ENCODE results near the gene AFAP1. TPM values are rescaled to one million over a fixed set of nuclear protein-coding genes. Genes with fewer than 3 reads are reported as not detected.

AFAP1 gene
- total and polyA plus RNA-seq, 2 donors (not counting 1 experiment from before 2014, with no cell fraction given): 0.03 to 0.44 TPM

DNA sequence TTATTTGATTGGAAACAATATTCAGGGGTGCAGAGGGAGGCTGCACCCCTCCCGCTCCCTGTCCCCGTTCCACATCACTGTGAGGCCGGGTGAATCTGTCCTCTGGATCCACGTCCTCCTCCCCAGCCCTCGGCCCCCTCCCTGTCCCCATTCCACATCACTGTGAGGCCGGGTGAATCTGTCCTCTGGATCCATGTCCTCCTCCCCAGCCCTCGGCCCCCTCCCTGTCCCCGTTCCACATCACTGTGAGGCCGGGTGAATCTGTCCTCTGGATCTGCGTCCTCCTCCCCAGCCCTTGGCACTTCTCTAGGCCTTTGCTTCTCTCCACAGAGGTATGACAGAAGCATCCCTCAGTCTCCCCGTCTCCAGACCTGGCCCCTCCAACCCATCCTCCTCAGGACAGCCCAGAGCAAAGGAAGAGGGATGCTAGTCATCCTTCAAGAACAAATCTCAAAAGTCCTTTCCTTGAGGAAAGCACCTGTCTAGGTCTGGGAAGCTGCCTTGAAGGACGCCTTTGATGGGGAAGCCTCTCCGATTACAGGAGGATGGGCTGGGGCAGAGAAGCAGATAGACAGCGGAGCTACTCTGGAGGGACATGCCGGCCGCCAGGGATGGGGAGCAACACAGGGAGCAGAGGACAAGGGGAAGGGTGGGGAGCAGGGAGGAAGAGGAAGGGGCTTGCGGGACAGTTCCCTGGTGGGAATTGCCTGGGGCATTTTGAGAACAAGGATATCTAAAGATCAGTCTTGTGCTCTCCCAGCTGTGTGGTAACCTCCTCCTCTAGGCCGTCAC lies 10.8 kb upstream of the AFAP1 start:
- no peak overlapping the region for H3K4me3 Mint-ChIP-seq
- no peaks in the 10 kb centered on the region for H3K4me1 ChIP-seq (ENCODE audit: control insufficient read depth in 2 of 2, insufficient read depth in 2 of 2, low read length in 2 of 2)
- H3K9me3 ChIP-seq (ENCODE audit: control extremely low read depth in 1 of 3, control insufficient read depth in 2 of 3, insufficient read depth in 1 of 3, low read length in 2 of 3): peaks cover 0 to 14% (median 0%) of the 10 kb centered on the region in 3 donors
- H4K20me1 ChIP-seq (ENCODE audit: control insufficient read depth, insufficient read depth, low read length, poor library complexity, severe bottlenecking): no peaks in the 10 kb centered on the region
- H3K4me3 ChIP-seq (ENCODE audit: control extremely low read depth in 1 of 5, extremely low read depth in 1 of 5, insufficient read depth in 1 of 5, low read depth in 2 of 5, low read length in 4 of 5): no peak overlapping the region
- H3K36me3 ChIP-seq (replicated peaks in 1 of 2; ENCODE audit: control extremely low read depth in 1 of 2, control insufficient read depth in 1 of 2, extremely low read depth in 1 of 2, insufficient read depth in 2 of 2, low read length in 1 of 2): no peaks in the 10 kb centered on the region
- 89% methylated on average over 17 of the region's 18 CpGs for WGBS (ENCODE audit: insufficient coverage)
- H3K4me1 Mint-ChIP-seq: no peaks in the 10 kb centered on the region
- ATAC-seq (ENCODE audit: low read depth) (no peak), DNase-seq (no peak)
- H3K27me3 Mint-ChIP-seq: peaks cover 25% of the 10 kb centered on the region
- H3K27ac ChIP-seq (ENCODE audit: low read length in 2 of 2): no peak overlapping the region
- POLR2A ChIA-PET: no interaction called here
- H3K4me2 ChIP-seq (replicated peaks; ENCODE audit: low read depth, low read length, poor library complexity, severe bottlenecking): no peak overlapping the region
- H3K9me3 Mint-ChIP-seq (ENCODE audit: insufficient read depth): no peaks in the 10 kb centered on the region
- H2AFZ ChIP-seq (ENCODE audit: insufficient read depth, low read depth, low read length, poor library complexity, severe bottlenecking): no peak overlapping the region
- TF ChIP-seq EZH2 (IDR thresholded peaks at IDR 0.05; ENCODE audit: borderline replicate concordance, insufficient read depth, low read depth, low read length, poor library complexity, severe bottlenecking): no peak
- TF ChIP-seq, protein P1, sequence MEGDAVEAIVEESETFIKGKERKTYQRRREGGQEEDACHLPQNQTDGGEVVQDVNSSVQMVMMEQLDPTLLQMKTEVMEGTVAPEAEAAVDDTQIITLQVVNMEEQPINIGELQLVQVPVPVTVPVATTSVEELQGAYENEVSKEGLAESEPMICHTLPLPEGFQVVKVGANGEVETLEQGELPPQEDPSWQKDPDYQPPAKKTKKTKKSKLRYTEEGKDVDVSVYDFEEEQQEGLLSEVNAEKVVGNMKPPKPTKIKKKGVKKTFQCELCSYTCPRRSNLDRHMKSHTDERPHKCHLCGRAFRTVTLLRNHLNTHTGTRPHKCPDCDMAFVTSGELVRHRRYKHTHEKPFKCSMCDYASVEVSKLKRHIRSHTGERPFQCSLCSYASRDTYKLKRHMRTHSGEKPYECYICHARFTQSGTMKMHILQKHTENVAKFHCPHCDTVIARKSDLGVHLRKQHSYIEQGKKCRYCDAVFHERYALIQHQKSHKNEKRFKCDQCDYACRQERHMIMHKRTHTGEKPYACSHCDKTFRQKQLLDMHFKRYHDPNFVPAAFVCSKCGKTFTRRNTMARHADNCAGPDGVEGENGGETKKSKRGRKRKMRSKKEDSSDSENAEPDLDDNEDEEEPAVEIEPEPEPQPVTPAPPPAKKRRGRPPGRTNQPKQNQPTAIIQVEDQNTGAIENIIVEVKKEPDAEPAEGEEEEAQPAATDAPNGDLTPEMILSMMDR (IDR thresholded peaks at IDR 0.05): no peak
- CTCF ChIA-PET: no interaction called here
- no peaks in the 10 kb centered on the region for H3K27me3 ChIP-seq (replicated peaks in 1 of 4; ENCODE audit: control extremely low read depth in 1 of 4, control insufficient read depth in 3 of 4, insufficient read depth in 4 of 4, low read length in 3 of 4)
- no peaks in the 10 kb centered on the region for H3K79me2 ChIP-seq (ENCODE audit: control insufficient read depth, insufficient read depth, low read length)
- no peak overlapping the region for H3K9ac ChIP-seq (ENCODE audit: low read length)
- intact Hi-C loops (cut with micrococcal nuclease): no loop called here
- no peak overlapping the region for H3K27ac Mint-ChIP-seq

GRCh38 chr4:7949759-7950158 lies 10.1 kb upstream of the AFAP1 start:
- CTCF ChIA-PET: no interaction called here
- ATAC-seq (ENCODE audit: low read depth) (no peak), DNase-seq (no peak)
- Histone ChIP-seq H3K79me2 (ENCODE audit: control insufficient read depth, insufficient read depth, low read length) (no peaks in the 10 kb centered on the region), H3K4me1 (ENCODE audit: control insufficient read depth in 2 of 2, insufficient read depth in 2 of 2, low read length in 2 of 2) (no peaks in the 10 kb centered on the region), H3K36me3 (replicated peaks in 1 of 2; ENCODE audit: control extremely low read depth in 1 of 2, control insufficient read depth in 1 of 2, extremely low read depth in 1 of 2, insufficient read depth in 2 of 2, low read length in 1 of 2) (no peaks in the 10 kb centered on the region), H3K27ac (ENCODE audit: low read length in 2 of 2) (no peak overlapping the region), H3K4me2 (replicated peaks; ENCODE audit: low read depth, low read length, poor library complexity, severe bottlenecking) (no peak overlapping the region), H2AFZ (ENCODE audit: insufficient read depth, low read depth, low read length, poor library complexity, severe bottlenecking) (no peak overlapping the region), H3K4me3 (ENCODE audit: control extremely low read depth in 1 of 5, extremely low read depth in 1 of 5, insufficient read depth in 1 of 5, low read depth in 2 of 5, low read length in 4 of 5) (no peak overlapping the region), H3K9me3 (ENCODE audit: control extremely low read depth in 1 of 3, control insufficient read depth in 2 of 3, insufficient read depth in 1 of 3, low read length in 2 of 3) (peaks cover 0 to 13% (median 0%) of the 10 kb centered on the region in 3 donors), H4K20me1 (ENCODE audit: control insufficient read depth, insufficient read depth, low read length, poor library complexity, severe bottlenecking) (no peaks in the 10 kb centered on the region), H3K9ac (ENCODE audit: low read length) (no peak overlapping the region), H3K27me3 (replicated peaks in 1 of 4; ENCODE audit: control extremely low read depth in 1 of 4, control insufficient read depth in 3 of 4, insufficient read depth in 4 of 4, low read length in 3 of 4) (no peaks in the 10 kb centered on the region)
- Mint-ChIP-seq H3K9me3 (ENCODE audit: insufficient read depth) (no peaks in the 10 kb centered on the region), H3K4me1 (no peaks in the 10 kb centered on the region), H3K4me3 (no peak overlapping the region), H3K27ac (no peak overlapping the region), H3K27me3 (peaks cover 26% of the 10 kb centered on the region)
- 74% methylated on average over 4 of the region's 4 CpGs for WGBS (ENCODE audit: insufficient coverage)
- no peak for TF ChIP-seq EZH2 (IDR thresholded peaks at IDR 0.05; ENCODE audit: borderline replicate concordance, insufficient read depth, low read depth, low read length, poor library complexity, severe bottlenecking)
- TF ChIP-seq, protein P1 (IDR thresholded peaks at IDR 0.05): no peak
- POLR2A ChIA-PET: no interaction called here
- intact Hi-C loops (cut with micrococcal nuclease): no loop called here

All from B cell (primary cell).